HepG2 (cell line): ENCODE measurements around the gene PRKCE.

Experiments used
- CBX5 ChIP-seq: sonication (generic); formaldehyde crosslinking; IDR thresholded peaks from 2 replicates; pipeline ENCODE4 v1.4.0; 2020; ENCODE audit warnings: missing genetic modification reagents, borderline replicate concordance
- HOXA9 ChIP-seq: sonication (generic); formaldehyde crosslinking; IDR thresholded peaks from 2 replicates; pipeline ENCODE4 v1.8.1; 2022; ENCODE audit warnings: missing genetic modification reagents, mild to moderate bottlenecking, moderate library complexity, borderline replicate concordance
- SIN3A ChIP-seq: IDR thresholded peaks from 2 replicates; pipeline ENCODE4 v1.6.1; 2011; ENCODE audit warnings: low read depth, mild to moderate bottlenecking, control low read depth, low read length, borderline replicate concordance
- SRF ChIP-seq: IDR thresholded peaks from 2 replicates; pipeline ENCODE4 v1.6.1; 2011; ENCODE audit warnings: mild to moderate bottlenecking, low read depth, low read length, moderate library complexity
- ZBTB1 ChIP-seq: sonication (generic); formaldehyde crosslinking; IDR thresholded peaks from 2 replicates; pipeline ENCODE4 v1.4.0; 2020; ENCODE audit warnings: missing genetic modification reagents, borderline replicate concordance
- ZBTB21 ChIP-seq: sonication (generic); formaldehyde crosslinking; IDR thresholded peaks from 2 replicates; pipeline ENCODE4 v1.4.0; 2020; ENCODE audit warnings: missing genetic modification reagents
- ZNF563 ChIP-seq: sonication (generic); formaldehyde crosslinking; IDR thresholded peaks from 2 replicates; pipeline ENCODE4 v1.8.0; 2022; ENCODE audit warnings: mild to moderate bottlenecking, moderate library complexity, missing genetic modification reagents
- ZNF776 ChIP-seq: sonication (generic); formaldehyde crosslinking; IDR thresholded peaks from 2 replicates; pipeline ENCODE4 v1.4.0; 2020; ENCODE audit warnings: mild to moderate bottlenecking, missing genetic modification reagents
- ZNF782 ChIP-seq: sonication (generic); formaldehyde crosslinking; IDR thresholded peaks from 2 replicates; pipeline ENCODE4 v1.4.0; 2020; ENCODE audit warnings: missing genetic modification reagents, mild to moderate bottlenecking, borderline replicate concordance
- ZSCAN30 ChIP-seq: sonication (generic); formaldehyde crosslinking; IDR thresholded peaks from 2 replicates; pipeline ENCODE4 v1.5.0; 2020; ENCODE audit warnings: mild to moderate bottlenecking, missing genetic modification reagents
- TF ChIP-seq, protein P1 (sequence below): sonication (generic); formaldehyde crosslinking; IDR thresholded peaks from 2 replicates; pipeline ENCODE4 v1.5.0; 2020; ENCODE audit warnings: mild to moderate bottlenecking, missing genetic modification reagents, moderate library complexity
- TF ChIP-seq, protein P2 (sequence below): sonication (generic); formaldehyde crosslinking; IDR thresholded peaks from 2 replicates; pipeline ENCODE4 v1.4.0; 2020; ENCODE audit warnings: missing genetic modification reagents, borderline replicate concordance
- TF ChIP-seq, protein P3 (sequence below): sonication (generic); formaldehyde crosslinking; IDR thresholded peaks from 2 replicates; pipeline ENCODE4 v1.4.0; 2020; ENCODE audit warnings: missing genetic modification reagents

DNA sequence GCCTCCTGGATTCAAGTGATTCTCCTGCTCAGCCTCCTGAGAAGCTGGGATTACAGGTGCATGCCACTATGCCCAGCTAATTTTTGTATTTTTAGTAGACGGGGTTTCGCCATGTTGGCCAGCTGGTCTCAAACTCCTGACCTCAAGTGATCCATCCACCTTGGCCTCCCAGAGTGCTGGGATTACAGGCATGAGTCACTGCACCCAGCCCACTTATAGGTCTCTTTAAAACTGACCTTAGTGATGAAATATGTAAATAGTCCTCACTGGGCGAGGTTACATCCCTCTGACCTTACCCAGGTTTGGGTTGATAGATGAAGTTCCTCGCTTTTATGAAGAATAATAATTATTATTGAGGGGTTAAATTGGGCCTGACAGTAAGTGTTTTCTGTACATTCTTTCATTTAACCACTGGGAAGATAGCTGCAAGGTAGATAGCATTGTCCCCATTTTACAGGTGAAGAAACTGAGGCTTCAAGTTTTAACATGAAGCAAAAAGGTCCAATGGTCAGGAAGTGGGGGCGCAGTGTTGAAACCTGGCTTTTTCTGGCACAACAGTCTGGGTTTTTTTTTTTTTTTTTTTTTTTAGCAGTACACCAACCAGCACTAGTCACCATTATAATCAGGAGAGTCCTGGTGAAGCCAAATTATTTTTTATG, 471.0 kb downstream of the PRKCE start:
- no peak for TF ChIP-seq ZSCAN30
- no peak for TF ChIP-seq HOXA9 (CRISPR knock-in tag)
- TF ChIP-seq ZNF563 (CRISPR knock-in tag) = no peak
- TF ChIP-seq SRF = no peak
- no peak for TF ChIP-seq CBX5 (CRISPR knock-in tag)
- TF ChIP-seq, protein P1, sequence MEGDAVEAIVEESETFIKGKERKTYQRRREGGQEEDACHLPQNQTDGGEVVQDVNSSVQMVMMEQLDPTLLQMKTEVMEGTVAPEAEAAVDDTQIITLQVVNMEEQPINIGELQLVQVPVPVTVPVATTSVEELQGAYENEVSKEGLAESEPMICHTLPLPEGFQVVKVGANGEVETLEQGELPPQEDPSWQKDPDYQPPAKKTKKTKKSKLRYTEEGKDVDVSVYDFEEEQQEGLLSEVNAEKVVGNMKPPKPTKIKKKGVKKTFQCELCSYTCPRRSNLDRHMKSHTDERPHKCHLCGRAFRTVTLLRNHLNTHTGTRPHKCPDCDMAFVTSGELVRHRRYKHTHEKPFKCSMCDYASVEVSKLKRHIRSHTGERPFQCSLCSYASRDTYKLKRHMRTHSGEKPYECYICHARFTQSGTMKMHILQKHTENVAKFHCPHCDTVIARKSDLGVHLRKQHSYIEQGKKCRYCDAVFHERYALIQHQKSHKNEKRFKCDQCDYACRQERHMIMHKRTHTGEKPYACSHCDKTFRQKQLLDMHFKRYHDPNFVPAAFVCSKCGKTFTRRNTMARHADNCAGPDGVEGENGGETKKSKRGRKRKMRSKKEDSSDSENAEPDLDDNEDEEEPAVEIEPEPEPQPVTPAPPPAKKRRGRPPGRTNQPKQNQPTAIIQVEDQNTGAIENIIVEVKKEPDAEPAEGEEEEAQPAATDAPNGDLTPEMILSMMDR (CRISPR knock-in tag) = no peak
- TF ChIP-seq ZBTB21 (CRISPR knock-in tag) = no peak
- TF ChIP-seq ZNF782 (CRISPR knock-in tag) = no peak
- no peak for TF ChIP-seq ZBTB1
- TF ChIP-seq, protein P2, sequence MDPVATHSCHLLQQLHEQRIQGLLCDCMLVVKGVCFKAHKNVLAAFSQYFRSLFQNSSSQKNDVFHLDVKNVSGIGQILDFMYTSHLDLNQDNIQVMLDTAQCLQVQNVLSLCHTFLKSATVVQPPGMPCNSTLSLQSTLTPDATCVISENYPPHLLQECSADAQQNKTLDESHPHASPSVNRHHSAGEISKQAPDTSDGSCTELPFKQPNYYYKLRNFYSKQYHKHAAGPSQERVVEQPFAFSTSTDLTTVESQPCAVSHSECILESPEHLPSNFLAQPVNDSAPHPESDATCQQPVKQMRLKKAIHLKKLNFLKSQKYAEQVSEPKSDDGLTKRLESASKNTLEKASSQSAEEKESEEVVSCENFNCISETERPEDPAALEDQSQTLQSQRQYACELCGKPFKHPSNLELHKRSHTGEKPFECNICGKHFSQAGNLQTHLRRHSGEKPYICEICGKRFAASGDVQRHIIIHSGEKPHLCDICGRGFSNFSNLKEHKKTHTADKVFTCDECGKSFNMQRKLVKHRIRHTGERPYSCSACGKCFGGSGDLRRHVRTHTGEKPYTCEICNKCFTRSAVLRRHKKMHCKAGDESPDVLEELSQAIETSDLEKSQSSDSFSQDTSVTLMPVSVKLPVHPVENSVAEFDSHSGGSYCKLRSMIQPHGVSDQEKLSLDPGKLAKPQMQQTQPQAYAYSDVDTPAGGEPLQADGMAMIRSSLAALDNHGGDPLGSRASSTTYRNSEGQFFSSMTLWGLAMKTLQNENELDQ (CRISPR knock-in tag) = no peak
- TF ChIP-seq SIN3A = no peak
- no peak for TF ChIP-seq ZNF776 (CRISPR knock-in tag)
- TF ChIP-seq, protein P3, sequence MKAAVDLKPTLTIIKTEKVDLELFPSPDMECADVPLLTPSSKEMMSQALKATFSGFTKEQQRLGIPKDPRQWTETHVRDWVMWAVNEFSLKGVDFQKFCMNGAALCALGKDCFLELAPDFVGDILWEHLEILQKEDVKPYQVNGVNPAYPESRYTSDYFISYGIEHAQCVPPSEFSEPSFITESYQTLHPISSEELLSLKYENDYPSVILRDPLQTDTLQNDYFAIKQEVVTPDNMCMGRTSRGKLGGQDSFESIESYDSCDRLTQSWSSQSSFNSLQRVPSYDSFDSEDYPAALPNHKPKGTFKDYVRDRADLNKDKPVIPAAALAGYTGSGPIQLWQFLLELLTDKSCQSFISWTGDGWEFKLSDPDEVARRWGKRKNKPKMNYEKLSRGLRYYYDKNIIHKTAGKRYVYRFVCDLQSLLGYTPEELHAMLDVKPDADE (CRISPR knock-in tag) = no peak
